GM23248 (cell line): ENCODE measurements around the gene TMPRSS7. TPM values are rescaled to one million over a fixed set of nuclear protein-coding genes. Genes with fewer than 3 reads are reported as not detected.

ENCODE experiments used
- DNase-seq: peaks from one replicate; pipeline ENCODE4 v3.0.0-alpha.2; 2015
- H2AFZ ChIP-seq: fragments of 200-600 bp; sonication (generic); 2 replicates; pipeline ENCODE4 v1.6.1; 2016; ENCODE audit warnings: antibody characterized with exemption
- H3F3A ChIP-seq: fragments of 200-600 bp; sonication (generic); 2 replicates; pipeline ENCODE4 v1.6.1; 2016; ENCODE audit warnings: mild to moderate bottlenecking, antibody characterized with exemption, mixed run types; ENCODE audit not compliant: insufficient read depth
- H3K27ac ChIP-seq: fragments of 200-600 bp; sonication (generic); 2 replicates; pipeline ENCODE4 v1.5.1; 2016; ENCODE audit warnings: mild to moderate bottlenecking
- H3K27me3 ChIP-seq: fragments of 200-600 bp; sonication (generic); replicated peaks from 2 replicates; pipeline ENCODE4 v1.6.1; 2016; ENCODE audit warnings: mild to moderate bottlenecking; ENCODE audit not compliant: insufficient read depth
- H3K36me3 ChIP-seq: fragments of 200-600 bp; sonication (generic); 2 replicates; pipeline ENCODE4 v1.6.1; 2016; ENCODE audit warnings: low read depth, mild to moderate bottlenecking
- H3K4me1 ChIP-seq: fragments of 200-600 bp; sonication (generic); 2 replicates; pipeline ENCODE4 v1.6.1; 2016; ENCODE audit warnings: mild to moderate bottlenecking; ENCODE audit not compliant: insufficient read depth
- H3K4me2 ChIP-seq: fragments of 200-600 bp; sonication (generic); one replicate; pipeline ENCODE4 v1.6.1; 2016; ENCODE audit warnings: mild to moderate bottlenecking; ENCODE audit not compliant: unreplicated experiment
- H3K4me3 ChIP-seq: fragments of 200-600 bp; sonication (generic); 2 replicates; pipeline ENCODE4 v1.5.1; 2016; ENCODE audit warnings: mild to moderate bottlenecking
- H3K79me2 ChIP-seq: fragments of 200-600 bp; sonication (generic); 2 replicates; pipeline ENCODE4 v1.6.1; 2016; ENCODE audit warnings: mild to moderate bottlenecking; ENCODE audit not compliant: insufficient read depth
- H3K9ac ChIP-seq: fragments of 200-600 bp; sonication (generic); 2 replicates; pipeline ENCODE4 v1.6.1; 2016; ENCODE audit warnings: mild to moderate bottlenecking
- H3K9me2 ChIP-seq: fragments of 200-600 bp; sonication (generic); 2 replicates; pipeline ENCODE4 v1.6.1; 2016; ENCODE audit warnings: mixed run types, mild to moderate bottlenecking, moderate library complexity; ENCODE audit not compliant: insufficient read depth
- H3K9me3 ChIP-seq: fragments of 200-600 bp; sonication (generic); one replicate; pipeline ENCODE4 v1.6.1; 2017; ENCODE audit warnings: low read depth
- H4K20me1 ChIP-seq: fragments of 200-600 bp; sonication (generic); 2 replicates; pipeline ENCODE4 v1.6.0; 2016; ENCODE audit not compliant: insufficient read depth
- EZH2 ChIP-seq: fragments of 200-600 bp; sonication (generic); IDR thresholded peaks from 2 replicates; pipeline ENCODE4 v1.6.1; 2018; ENCODE audit warnings: antibody characterized with exemption, mild to moderate bottlenecking; ENCODE audit not compliant: insufficient read depth, poor library complexity, severe bottlenecking
- EZH2phosphoT487 ChIP-seq: fragments of 200-600 bp; sonication (generic); IDR thresholded peaks from 2 replicates; pipeline ENCODE4 v1.6.1; 2018; ENCODE audit warnings: antibody characterized with exemption, moderate library complexity, mild to moderate bottlenecking, low read depth; ENCODE audit not compliant: insufficient read depth
- WGBS, 2 experiments: methylation state at CpG; one replicate each; pipeline ENCODE4 v1.1.6; 2015 to 2017; ENCODE audit warnings: low lambda C conversion rate in 2 of 2, low coverage in 1 of 2; ENCODE audit errors: missing lambda C conversion rate in 2 of 2; 5-methylcytosine and 5-hydroxymethylcytosine counted together
- in situ Hi-C: fragments of 300-500 bp; cut with MboI; formaldehyde crosslinking; loops from 2 replicates; pipeline ENCODE4 v1.15.0; 2020
- polyA plus RNA-seq: library from polyadenylated mRNA; unstranded; fragments of >200 nt; fragmentation: Nextera tagmentation; extraction: Ambion mirVana; gene quantifications from 2 replicates; pipeline ENCODE4 v1.2.1, GENCODE V29; 2016
- total RNA-seq: library from RNA; depleted of rRNA; stranded (reverse); fragments of >200 nt; shearing (Covaris generic); gene quantifications from 2 replicates; pipeline ENCODE4 v1.2.3, GENCODE V29; 2014

The TMPRSS7 gene
- total and polyA plus RNA-seq, 2 experiments from 2014 or later, result not detected

- Histone ChIP-seq H3K9me2 (no peaks in the 10 kb centered on the region), H3K9me3 (no peaks in the 10 kb centered on the region), H3K4me1 (peaks cover 15% of the 10 kb centered on the region), H3F3A (peaks cover 5% of the 10 kb centered on the region; the same call in 1 of the 2 replicates), H3K79me2 (no peaks in the 10 kb centered on the region), H3K27me3 (no peaks in the 10 kb centered on the region), H3K4me2 (no peak overlapping the region), H4K20me1 (no peaks in the 10 kb centered on the region), H3K27ac (no peak overlapping the region), H2AFZ (no peak overlapping the region), H3K4me3 (no peak overlapping the region), H3K36me3 (no peaks in the 10 kb centered on the region), H3K9ac (no peak overlapping the region)
- DNase-seq, result no peak
- TF ChIP-seq EZH2 (no peak), EZH2phosphoT487 (no peak)
- 71 to 78% methylated on average over 3 of the region's 3 CpGs for WGBS, 2 experiments
- in situ Hi-C loops, result no loop called here
Observed at GRCh38 chr3:112010636-112011035, 23.9 kb upstream of the TMPRSS7 start.

GRCh38 chr3:112011376-112011940, 23.1 kb upstream of the TMPRSS7 start:
- Histone ChIP-seq H3K4me3 (no peak overlapping the region), H3F3A (peaks cover 5% of the 10 kb centered on the region; the same call in 1 of the 2 replicates), H3K4me1 (peaks cover 15% of the 10 kb centered on the region), H3K36me3 (no peaks in the 10 kb centered on the region), H3K79me2 (no peaks in the 10 kb centered on the region), H3K9me2 (no peaks in the 10 kb centered on the region), H3K9me3 (no peaks in the 10 kb centered on the region), H3K4me2 (no peak overlapping the region), H3K9ac (no peak overlapping the region), H3K27me3 (no peaks in the 10 kb centered on the region), H2AFZ (no peak overlapping the region), H4K20me1 (no peaks in the 10 kb centered on the region), H3K27ac (no peak overlapping the region)
- no peak for DNase-seq
- WGBS, 2 experiments, result 82 to 87% methylated on average over 6 of the region's 6 CpGs
- in situ Hi-C loops, result no loop called here
- TF ChIP-seq EZH2phosphoT487, result no peak
- no peak for TF ChIP-seq EZH2

- H3K27me3 ChIP-seq, result no peaks in the 10 kb centered on the region
- no peak for DNase-seq
- H3K9ac ChIP-seq, result no peak overlapping the region
- H3K4me1 ChIP-seq, result peaks cover 14% of the 10 kb centered on the region
- TF ChIP-seq EZH2phosphoT487 (no peak), EZH2 (no peak)
- no peaks in the 10 kb centered on the region for H3K9me3 ChIP-seq
- in situ Hi-C loops, result no loop called here
- WGBS, 2 experiments, result 85 to 88% methylated on average over 6 of the region's 6 CpGs
- H3K4me2 ChIP-seq, result no peak overlapping the region
- H4K20me1 ChIP-seq, result no peaks in the 10 kb centered on the region
- no peaks in the 10 kb centered on the region for H3K79me2 ChIP-seq
- H3K4me3 ChIP-seq, result no peak overlapping the region
- H3K27ac ChIP-seq, result no peak overlapping the region
- peaks cover 5% of the 10 kb centered on the region; the same call in 1 of the 2 replicates for H3F3A ChIP-seq
- peak overlapping the region; percentile 90 for H2AFZ ChIP-seq
- H3K9me2 ChIP-seq, result no peaks in the 10 kb centered on the region
- H3K36me3 ChIP-seq, result no peaks in the 10 kb centered on the region
Observed at GRCh38 chr3:112012205-112012992, 22.1 kb upstream of the TMPRSS7 start.

GRCh38 chr3:112013058-112013783, 21.3 kb upstream of the TMPRSS7 start:
- Histone ChIP-seq H4K20me1 (no peaks in the 10 kb centered on the region), H3K36me3 (no peaks in the 10 kb centered on the region), H3K4me3 (0 out of 2 replicates have a peak overlapping the region, but pooled peaks have one; percentile 35), H3K27me3 (no peaks in the 10 kb centered on the region), H3K27ac (no peak overlapping the region), H2AFZ (peak overlapping the region; percentile 90), H3K79me2 (no peaks in the 10 kb centered on the region), H3K4me2 (peak overlapping the region; percentile 56), H3K9me2 (no peaks in the 10 kb centered on the region), H3F3A (peaks cover 5% of the 10 kb centered on the region; the same call in 1 of the 2 replicates), H3K9ac (no peak overlapping the region), H3K4me1 (peaks cover 6% of the 10 kb centered on the region; the same call in 1 of the 2 replicates), H3K9me3 (no peaks in the 10 kb centered on the region)
- WGBS, 2 experiments, result 23 to 26% methylated on average over 19 of the region's 19 CpGs
- no peak for TF ChIP-seq EZH2
- TF ChIP-seq EZH2phosphoT487, result no peak
- DNase-seq, result peak; percentile 91
- in situ Hi-C loops, result no loop called here
